ENCODE data around the gene TIAM1. TPM values are rescaled to one million over a fixed set of nuclear protein-coding genes. Genes with fewer than 3 reads are reported as not detected.

TIAM1 gene
- total RNA-seq, 4 donors from 2014 or later: 51.0 to 105 (median 85.6) TPM

DNA sequence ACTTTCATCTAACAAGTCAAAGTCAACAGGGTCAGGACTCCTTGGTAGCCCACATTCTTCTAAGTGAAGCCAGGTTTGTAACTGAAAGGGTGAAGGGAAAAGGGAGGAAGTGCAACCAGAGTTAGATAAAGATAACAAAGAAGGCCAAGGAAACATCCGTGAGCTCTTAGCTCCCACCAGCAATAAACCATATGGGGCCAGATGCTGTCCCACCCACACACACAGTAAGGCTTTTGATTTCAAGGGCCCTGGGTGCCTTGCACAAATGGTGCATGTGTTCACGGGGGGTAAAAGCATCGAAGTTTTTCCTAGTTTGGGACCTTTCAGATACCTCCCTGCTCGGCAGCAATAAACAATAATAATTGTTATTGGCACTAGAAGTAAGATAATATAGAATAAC, 5.1 kb upstream of the TIAM1 start:
- Histone ChIP-seq H3K36me3 (no peaks in the 10 kb centered on the region), H3K4me1 (peaks cover 0 to 57% (median 10%) of the 10 kb centered on the region in 3 donors), H3K27ac (peak overlapping the region in 1 of 4 donors; percentile 17), H3K9me3 (no peaks in the 10 kb centered on the region), H3K27me3 (peaks cover 0 to 10% (median 0%) of the 10 kb centered on the region in 4 donors), H3K4me3 (no peak overlapping the region)
- 50 to 71% methylated on average over 4 of the region's 4 CpGs for WGBS, 2 donors
- DNase-seq: no peak
- intact Hi-C loops (cut with DNase I): no loop called here
- TF ChIP-seq, protein P1, sequence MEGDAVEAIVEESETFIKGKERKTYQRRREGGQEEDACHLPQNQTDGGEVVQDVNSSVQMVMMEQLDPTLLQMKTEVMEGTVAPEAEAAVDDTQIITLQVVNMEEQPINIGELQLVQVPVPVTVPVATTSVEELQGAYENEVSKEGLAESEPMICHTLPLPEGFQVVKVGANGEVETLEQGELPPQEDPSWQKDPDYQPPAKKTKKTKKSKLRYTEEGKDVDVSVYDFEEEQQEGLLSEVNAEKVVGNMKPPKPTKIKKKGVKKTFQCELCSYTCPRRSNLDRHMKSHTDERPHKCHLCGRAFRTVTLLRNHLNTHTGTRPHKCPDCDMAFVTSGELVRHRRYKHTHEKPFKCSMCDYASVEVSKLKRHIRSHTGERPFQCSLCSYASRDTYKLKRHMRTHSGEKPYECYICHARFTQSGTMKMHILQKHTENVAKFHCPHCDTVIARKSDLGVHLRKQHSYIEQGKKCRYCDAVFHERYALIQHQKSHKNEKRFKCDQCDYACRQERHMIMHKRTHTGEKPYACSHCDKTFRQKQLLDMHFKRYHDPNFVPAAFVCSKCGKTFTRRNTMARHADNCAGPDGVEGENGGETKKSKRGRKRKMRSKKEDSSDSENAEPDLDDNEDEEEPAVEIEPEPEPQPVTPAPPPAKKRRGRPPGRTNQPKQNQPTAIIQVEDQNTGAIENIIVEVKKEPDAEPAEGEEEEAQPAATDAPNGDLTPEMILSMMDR (IDR thresholded peaks at IDR 0.05): no peak
- TF ChIP-seq POLR2A (IDR thresholded peaks at IDR 0.05): no peak

DNA sequence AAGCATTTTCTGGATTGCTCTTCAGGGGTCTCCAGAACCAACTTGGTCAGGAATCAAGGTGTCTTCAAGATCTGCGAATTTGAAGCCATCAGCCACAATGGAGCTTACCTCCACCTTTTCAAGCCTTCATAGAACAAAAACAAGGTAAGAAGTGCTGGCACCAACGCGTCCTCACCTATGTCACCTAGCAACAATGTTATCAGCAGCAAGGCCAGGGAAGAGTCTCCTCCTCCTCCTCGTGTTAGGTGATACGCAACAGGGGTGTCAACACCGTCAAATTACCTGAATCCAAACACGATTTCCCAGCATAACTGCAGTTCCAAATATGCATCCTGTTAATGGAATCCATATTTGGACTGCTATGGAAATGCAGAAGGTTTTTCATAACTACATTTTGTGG, 4.1 kb upstream of the TIAM1 start:
- intact Hi-C loops (cut with DNase I): no loop called here
- Histone ChIP-seq H3K27me3 (peaks cover 0 to 20% (median 0%) of the 10 kb centered on the region in 4 donors), H3K36me3 (no peaks in the 10 kb centered on the region), H3K9me3 (no peaks in the 10 kb centered on the region), H3K4me3 (no peak overlapping the region), H3K27ac (no peak overlapping the region), H3K4me1 (peaks cover 0 to 51% (median 11%) of the 10 kb centered on the region in 3 donors)
- TF ChIP-seq POLR2A (IDR thresholded peaks at IDR 0.05): no peak
- TF ChIP-seq, protein P1 (IDR thresholded peaks at IDR 0.05): no peak
- 89 to 91% methylated on average over 7 of the region's 7 CpGs for WGBS, 2 donors
- DNase-seq: no peak

DNA sequence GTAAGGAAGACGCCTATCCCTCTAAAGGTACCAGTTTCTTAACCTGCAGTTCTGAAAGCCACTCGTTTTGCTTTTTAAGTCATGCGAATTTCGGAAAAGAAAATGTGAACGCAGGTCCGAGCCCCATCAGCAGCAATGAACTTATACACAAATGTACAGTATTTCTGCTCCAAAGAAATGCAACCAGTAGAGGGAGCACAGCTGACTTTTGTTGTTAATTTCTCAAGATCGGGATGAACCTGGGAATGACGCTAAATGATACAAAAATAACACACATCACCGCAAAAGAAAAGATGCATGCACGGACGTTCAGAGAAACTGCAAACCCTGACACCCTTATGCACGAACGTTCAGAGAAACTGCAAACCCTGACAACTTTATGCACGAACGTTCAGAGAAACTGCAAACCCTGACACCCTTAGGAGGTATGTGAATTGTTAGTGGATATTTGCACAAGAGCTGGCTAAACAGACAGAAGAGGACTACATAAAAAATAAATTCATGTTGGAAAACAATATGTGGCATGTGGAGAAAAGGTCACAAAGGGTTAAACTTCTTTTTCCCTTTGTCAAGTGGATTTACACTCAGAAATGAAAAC, 3.5 kb upstream of the TIAM1 start:
- Histone ChIP-seq H3K36me3 (no peaks in the 10 kb centered on the region), H3K9me3 (no peaks in the 10 kb centered on the region), H3K4me1 (peaks cover 0 to 50% (median 7%) of the 10 kb centered on the region in 3 donors), H3K4me3 (no peak overlapping the region), H3K27me3 (peaks cover 0 to 23% (median 0%) of the 10 kb centered on the region in 4 donors), H3K27ac (peak overlapping the region in 1 of 4 donors; percentile 13)
- 26 to 40% methylated on average over 15 of the region's 15 CpGs for WGBS, 2 donors
- no peak for DNase-seq
- no peak for TF ChIP-seq POLR2A (IDR thresholded peaks at IDR 0.05)
- TF ChIP-seq, protein P1 (IDR thresholded peaks at IDR 0.05): peak in 5 of 6 experiments; percentile 33 to 72 (median 42)
- intact Hi-C loops (cut with DNase I): no loop called here

DNA sequence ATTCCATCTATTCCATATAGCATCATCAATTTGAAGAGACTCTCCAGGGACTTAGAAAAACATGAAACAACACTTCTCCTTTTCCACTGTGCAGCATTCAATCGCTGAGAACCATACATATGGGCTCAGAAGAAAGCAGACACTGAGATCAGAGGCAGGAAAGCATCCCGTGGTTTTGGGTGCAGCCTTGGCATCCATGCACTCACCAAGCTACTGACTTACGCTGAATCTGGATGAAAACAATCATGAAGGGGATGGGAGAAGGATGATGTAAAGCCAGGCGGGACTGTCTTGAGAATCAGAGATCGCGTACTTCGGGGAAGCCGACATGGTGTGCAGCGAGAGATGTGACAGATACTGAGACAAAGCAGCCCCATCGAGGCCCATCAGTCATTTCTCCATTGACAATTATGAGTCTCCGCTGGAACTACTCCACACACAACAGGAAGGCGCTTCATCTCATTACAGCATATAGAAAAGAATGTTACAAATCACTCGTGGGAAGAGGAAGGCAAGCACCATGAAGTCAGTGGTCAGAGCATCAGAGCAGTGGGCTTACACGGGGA, 2.3 kb upstream of the TIAM1 start:
- Histone ChIP-seq H3K27ac (no peak overlapping the region), H3K27me3 (peaks cover 0 to 29% (median 0%) of the 10 kb centered on the region in 4 donors), H3K9me3 (no peaks in the 10 kb centered on the region), H3K4me1 (peaks cover 0 to 49% (median 7%) of the 10 kb centered on the region in 3 donors), H3K4me3 (no peak overlapping the region), H3K36me3 (no peaks in the 10 kb centered on the region)
- no peak for DNase-seq
- TF ChIP-seq POLR2A (IDR thresholded peaks at IDR 0.05): no peak
- TF ChIP-seq, protein P1 (IDR thresholded peaks at IDR 0.05): no peak
- intact Hi-C loops (cut with DNase I): no loop called here
- WGBS, 2 donors: 68 to 79% methylated on average over 14 of the region's 14 CpGs

DNA sequence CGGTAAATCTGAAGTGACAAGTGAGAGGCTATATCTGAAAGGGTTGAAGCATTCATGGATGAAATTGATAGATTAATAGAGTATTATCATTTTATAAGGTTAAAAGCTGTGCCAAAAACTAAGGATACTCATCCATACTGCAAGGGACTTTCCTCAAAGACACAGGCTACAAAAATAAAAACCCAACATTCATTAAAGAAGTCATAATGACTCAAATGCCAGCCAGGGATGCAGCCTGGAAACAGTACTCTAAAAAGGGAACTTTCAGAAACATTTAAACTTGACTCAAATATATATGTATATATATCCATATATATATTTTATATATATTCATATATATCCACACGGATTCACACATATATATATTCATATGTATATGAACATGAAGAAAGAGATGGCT, 1.1 kb upstream of the TIAM1 start:
- Histone ChIP-seq H3K4me3 (no peak overlapping the region), H3K9me3 (no peaks in the 10 kb centered on the region), H3K27ac (no peak overlapping the region), H3K27me3 (peaks cover 0 to 29% (median 0%) of the 10 kb centered on the region in 4 donors), H3K4me1 (peaks cover 0 to 53% (median 7%) of the 10 kb centered on the region in 3 donors), H3K36me3 (no peaks in the 10 kb centered on the region)
- 70 to 76% methylated on average over 2 of the region's 2 CpGs for WGBS, 2 donors
- TF ChIP-seq, protein P1 (IDR thresholded peaks at IDR 0.05): no peak
- no peak for TF ChIP-seq POLR2A (IDR thresholded peaks at IDR 0.05)
- no peak for DNase-seq
- intact Hi-C loops (cut with DNase I): no loop called here
